HepG2 (cell line): ENCODE data around the gene SERINC1. TPM values are rescaled to one million over a fixed set of nuclear protein-coding genes. Genes with fewer than 3 reads are reported as not detected.

Experiments
- DMAP1 ChIP-seq: IDR thresholded peaks from 2 replicates; pipeline ENCODE4 v1.6.1; 2016
- GATAD2A ChIP-seq: IDR thresholded peaks from 2 replicates; pipeline ENCODE4 v1.6.1; 2016
- KLF15 ChIP-seq: sonication (generic); formaldehyde crosslinking; IDR thresholded peaks from 2 replicates; pipeline ENCODE4 v1.8.1; 2023; ENCODE audit warnings: borderline replicate concordance, mild to moderate bottlenecking, inconsistent platforms, missing genetic modification reagents, mixed read lengths
- MED8 ChIP-seq: sonication (generic); formaldehyde crosslinking; IDR thresholded peaks from 2 replicates; pipeline ENCODE4 v1.8.1; 2023; ENCODE audit warnings: mild to moderate bottlenecking, missing genetic modification reagents; ENCODE audit not compliant: insufficient replicate concordance
- MIXL1 ChIP-seq: IDR thresholded peaks from 2 replicates; pipeline ENCODE4 v1.6.1; 2016
- POLR2AphosphoS5 ChIP-seq: IDR thresholded peaks from 2 replicates; pipeline ENCODE4 v1.6.1; 2012; ENCODE audit warnings: low read depth, low read length
- RBAK ChIP-seq: sonication (generic); formaldehyde crosslinking; IDR thresholded peaks from 2 replicates; pipeline ENCODE4 v1.5.1; 2020; ENCODE audit warnings: mild to moderate bottlenecking, missing genetic modification reagents
- ZFP62 ChIP-seq: sonication (generic); formaldehyde crosslinking; IDR thresholded peaks from 2 replicates; pipeline ENCODE4 v1.4.0; 2020; ENCODE audit warnings: missing genetic modification reagents
- ZNF232 ChIP-seq: sonication (generic); formaldehyde crosslinking; IDR thresholded peaks from 2 replicates; pipeline ENCODE4 v1.4.0; 2020; ENCODE audit warnings: missing genetic modification reagents, borderline replicate concordance
- ZNF24 ChIP-seq: fragments of 450-650 bp; IDR thresholded peaks from 2 replicates; pipeline ENCODE4 v1.6.1; 2017; ENCODE audit warnings: antibody characterized with exemption, mild to moderate bottlenecking
- ZNF260 ChIP-seq: sonication (generic); formaldehyde crosslinking; IDR thresholded peaks from 2 replicates; pipeline ENCODE4 v1.4.0; 2020; ENCODE audit warnings: missing genetic modification reagents, low read depth, mild to moderate bottlenecking, borderline replicate concordance
- ZNF615 ChIP-seq: sonication (generic); formaldehyde crosslinking; IDR thresholded peaks from 2 replicates; pipeline ENCODE4 v1.5.0; 2020; ENCODE audit warnings: mild to moderate bottlenecking, missing genetic modification reagents, borderline replicate concordance
- polyA plus RNA-seq, 8 experiments: library from polyadenylated mRNA; depleted of rRNA in 3 of 8; stranded (reverse) in 7 of 8; unstranded in 1 of 8; fragments of >200 nt; fragmentation: Illumina TruSeq in 4 of 8; extraction: Trizol in 4 of 8; gene quantifications; 2 replicates each; pipeline versions ENCODE4 v1.2.1 to v1.2.3, GENCODE V29; 2011 to 2016; ENCODE audit warnings: low read depth in 4 of 8, missing spikeins in 1 of 8, mixed read lengths in 1 of 8; ENCODE audit not compliant: insufficient read depth in 1 of 8
- total RNA-seq, 5 experiments: library from RNA; depleted of rRNA; stranded (reverse); fragments of >200 nt; fragmentation: Illumina TruSeq; extraction: Trizol; gene quantifications; 2 replicates each; pipeline ENCODE4 v1.2.3, GENCODE V29; 2016; ENCODE audit warnings: low read depth in 1 of 5
- TF ChIP-seq, protein P1 (sequence below): sonication (generic); formaldehyde crosslinking; IDR thresholded peaks from 2 replicates; pipeline ENCODE4 v1.4.0; 2020; ENCODE audit warnings: missing genetic modification reagents, borderline replicate concordance
- TF ChIP-seq, protein P2 (sequence below): sonication (generic); formaldehyde crosslinking; IDR thresholded peaks from 2 replicates; pipeline ENCODE4 v1.4.0; 2020; ENCODE audit warnings: missing genetic modification reagents
- TF ChIP-seq, protein P3 (sequence below): sonication (generic); formaldehyde crosslinking; IDR thresholded peaks from 2 replicates; pipeline ENCODE4 v1.5.0; 2020; ENCODE audit warnings: missing genetic modification reagents
- TF ChIP-seq, protein P4 (sequence below): sonication (generic); formaldehyde crosslinking; IDR thresholded peaks from 2 replicates; pipeline ENCODE4 v1.5.1; 2020; ENCODE audit warnings: missing genetic modification reagents, mild to moderate bottlenecking, borderline replicate concordance
- TF ChIP-seq, protein P5 (sequence below): sonication (generic); formaldehyde crosslinking; IDR thresholded peaks from 2 replicates; pipeline ENCODE4 v1.5.0; 2020; ENCODE audit warnings: missing genetic modification reagents

SERINC1 gene
- total and polyA plus RNA-seq, 2 of the 13 experiments (the other 11 are each of a cell fraction or from before 2014, with no cell fraction given) = 93.5 to 112 TPM

DNA sequence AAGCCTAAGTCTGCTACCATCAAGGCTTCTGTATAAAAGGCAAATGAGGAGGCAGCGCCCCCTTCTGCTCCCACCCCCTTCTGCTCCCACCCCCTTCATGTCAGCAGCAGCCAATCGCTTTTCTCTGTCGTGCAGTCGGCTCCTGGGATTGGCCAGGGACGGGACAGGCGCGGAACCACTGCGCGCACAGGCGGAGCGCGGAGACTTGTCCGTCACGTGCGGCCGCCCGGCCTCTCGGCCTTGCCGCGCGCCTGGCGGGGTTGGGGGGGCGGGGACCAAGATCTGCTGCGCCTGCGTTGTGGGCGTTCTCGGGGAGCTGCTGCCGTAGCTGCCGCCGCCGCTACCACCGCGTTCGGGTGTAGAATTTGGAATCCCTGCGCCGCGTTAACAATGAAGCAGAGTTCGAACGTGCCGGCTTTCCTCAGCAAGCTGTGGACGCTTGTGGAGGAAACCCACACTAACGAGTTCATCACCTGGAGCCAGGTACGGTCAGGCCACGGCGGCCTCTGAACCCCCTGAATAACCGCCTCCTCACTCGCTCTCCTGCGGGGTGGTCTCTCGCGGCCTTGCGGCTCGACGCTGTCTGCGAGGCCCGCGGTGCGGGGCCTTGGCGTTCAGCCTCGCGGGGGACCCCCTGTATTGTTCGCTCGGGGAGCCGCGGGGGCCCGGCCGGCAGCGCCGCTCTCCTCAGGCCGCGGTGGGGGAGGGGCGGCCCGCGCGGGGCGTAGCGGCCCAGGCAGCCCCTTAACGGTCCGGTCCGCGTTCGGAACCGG is 72.1 kb downstream of the SERINC1 start, which contains the start of gene HSF2 (continued):
- no peak for TF ChIP-seq ZNF260 (CRISPR knock-in tag)
- peak; percentile 89; the same call in 1 of the 2 replicates for TF ChIP-seq ZNF232 (CRISPR knock-in tag)
- no peak for TF ChIP-seq GATAD2A (CRISPR knock-in tag)
- TF ChIP-seq ZFP62 (CRISPR knock-in tag) = no peak
- no peak for TF ChIP-seq ZNF615 (CRISPR knock-in tag)
- TF ChIP-seq, protein P1, sequence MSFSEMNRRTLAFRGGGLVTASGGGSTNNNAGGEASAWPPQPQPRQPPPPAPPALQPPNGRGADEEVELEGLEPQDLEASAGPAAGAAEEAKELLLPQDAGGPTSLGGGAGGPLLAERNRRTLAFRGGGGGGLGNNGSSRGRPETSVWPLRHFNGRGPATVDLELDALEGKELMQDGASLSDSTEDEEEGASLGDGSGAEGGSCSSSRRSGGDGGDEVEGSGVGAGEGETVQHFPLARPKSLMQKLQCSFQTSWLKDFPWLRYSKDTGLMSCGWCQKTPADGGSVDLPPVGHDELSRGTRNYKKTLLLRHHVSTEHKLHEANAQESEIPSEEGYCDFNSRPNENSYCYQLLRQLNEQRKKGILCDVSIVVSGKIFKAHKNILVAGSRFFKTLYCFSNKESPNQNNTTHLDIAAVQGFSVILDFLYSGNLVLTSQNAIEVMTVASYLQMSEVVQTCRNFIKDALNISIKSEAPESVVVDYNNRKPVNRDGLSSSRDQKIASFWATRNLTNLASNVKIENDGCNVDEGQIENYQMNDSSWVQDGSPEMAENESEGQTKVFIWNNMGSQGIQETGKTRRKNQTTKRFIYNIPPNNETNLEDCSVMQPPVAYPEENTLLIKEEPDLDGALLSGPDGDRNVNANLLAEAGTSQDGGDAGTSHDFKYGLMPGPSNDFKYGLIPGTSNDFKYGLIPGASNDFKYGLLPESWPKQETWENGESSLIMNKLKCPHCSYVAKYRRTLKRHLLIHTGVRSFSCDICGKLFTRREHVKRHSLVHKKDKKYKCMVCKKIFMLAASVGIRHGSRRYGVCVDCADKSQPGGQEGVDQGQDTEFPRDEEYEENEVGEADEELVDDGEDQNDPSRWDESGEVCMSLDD (CRISPR knock-in tag) = peak; percentile 60
- TF ChIP-seq ZNF24 = no peak
- TF ChIP-seq KLF15 (CRISPR knock-in tag) = 0 out of 2 replicates have a peak, but pooled peaks have one; percentile 38
- TF ChIP-seq RBAK = no peak
- no peak for TF ChIP-seq MED8 (CRISPR knock-in tag)
- TF ChIP-seq, protein P2, sequence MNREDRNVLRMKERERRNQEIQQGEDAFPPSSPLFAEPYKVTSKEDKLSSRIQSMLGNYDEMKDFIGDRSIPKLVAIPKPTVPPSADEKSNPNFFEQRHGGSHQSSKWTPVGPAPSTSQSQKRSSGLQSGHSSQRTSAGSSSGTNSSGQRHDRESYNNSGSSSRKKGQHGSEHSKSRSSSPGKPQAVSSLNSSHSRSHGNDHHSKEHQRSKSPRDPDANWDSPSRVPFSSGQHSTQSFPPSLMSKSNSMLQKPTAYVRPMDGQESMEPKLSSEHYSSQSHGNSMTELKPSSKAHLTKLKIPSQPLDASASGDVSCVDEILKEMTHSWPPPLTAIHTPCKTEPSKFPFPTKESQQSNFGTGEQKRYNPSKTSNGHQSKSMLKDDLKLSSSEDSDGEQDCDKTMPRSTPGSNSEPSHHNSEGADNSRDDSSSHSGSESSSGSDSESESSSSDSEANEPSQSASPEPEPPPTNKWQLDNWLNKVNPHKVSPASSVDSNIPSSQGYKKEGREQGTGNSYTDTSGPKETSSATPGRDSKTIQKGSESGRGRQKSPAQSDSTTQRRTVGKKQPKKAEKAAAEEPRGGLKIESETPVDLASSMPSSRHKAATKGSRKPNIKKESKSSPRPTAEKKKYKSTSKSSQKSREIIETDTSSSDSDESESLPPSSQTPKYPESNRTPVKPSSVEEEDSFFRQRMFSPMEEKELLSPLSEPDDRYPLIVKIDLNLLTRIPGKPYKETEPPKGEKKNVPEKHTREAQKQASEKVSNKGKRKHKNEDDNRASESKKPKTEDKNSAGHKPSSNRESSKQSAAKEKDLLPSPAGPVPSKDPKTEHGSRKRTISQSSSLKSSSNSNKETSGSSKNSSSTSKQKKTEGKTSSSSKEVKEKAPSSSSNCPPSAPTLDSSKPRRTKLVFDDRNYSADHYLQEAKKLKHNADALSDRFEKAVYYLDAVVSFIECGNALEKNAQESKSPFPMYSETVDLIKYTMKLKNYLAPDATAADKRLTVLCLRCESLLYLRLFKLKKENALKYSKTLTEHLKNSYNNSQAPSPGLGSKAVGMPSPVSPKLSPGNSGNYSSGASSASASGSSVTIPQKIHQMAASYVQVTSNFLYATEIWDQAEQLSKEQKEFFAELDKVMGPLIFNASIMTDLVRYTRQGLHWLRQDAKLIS (CRISPR knock-in tag) = no peak
- peak; percentile 51; the same call in 1 of the 2 replicates for TF ChIP-seq MIXL1 (CRISPR knock-in tag)
- TF ChIP-seq, protein P3, sequence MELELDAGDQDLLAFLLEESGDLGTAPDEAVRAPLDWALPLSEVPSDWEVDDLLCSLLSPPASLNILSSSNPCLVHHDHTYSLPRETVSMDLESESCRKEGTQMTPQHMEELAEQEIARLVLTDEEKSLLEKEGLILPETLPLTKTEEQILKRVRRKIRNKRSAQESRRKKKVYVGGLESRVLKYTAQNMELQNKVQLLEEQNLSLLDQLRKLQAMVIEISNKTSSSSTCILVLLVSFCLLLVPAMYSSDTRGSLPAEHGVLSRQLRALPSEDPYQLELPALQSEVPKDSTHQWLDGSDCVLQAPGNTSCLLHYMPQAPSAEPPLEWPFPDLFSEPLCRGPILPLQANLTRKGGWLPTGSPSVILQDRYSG (CRISPR knock-in tag) = peak; percentile 77
- TF ChIP-seq, protein P4, sequence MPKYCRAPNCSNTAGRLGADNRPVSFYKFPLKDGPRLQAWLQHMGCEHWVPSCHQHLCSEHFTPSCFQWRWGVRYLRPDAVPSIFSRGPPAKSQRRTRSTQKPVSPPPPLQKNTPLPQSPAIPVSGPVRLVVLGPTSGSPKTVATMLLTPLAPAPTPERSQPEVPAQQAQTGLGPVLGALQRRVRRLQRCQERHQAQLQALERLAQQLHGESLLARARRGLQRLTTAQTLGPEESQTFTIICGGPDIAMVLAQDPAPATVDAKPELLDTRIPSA (CRISPR knock-in tag) = 0 out of 2 replicates have a peak, but pooled peaks have one; percentile 20
- TF ChIP-seq, protein P5, sequence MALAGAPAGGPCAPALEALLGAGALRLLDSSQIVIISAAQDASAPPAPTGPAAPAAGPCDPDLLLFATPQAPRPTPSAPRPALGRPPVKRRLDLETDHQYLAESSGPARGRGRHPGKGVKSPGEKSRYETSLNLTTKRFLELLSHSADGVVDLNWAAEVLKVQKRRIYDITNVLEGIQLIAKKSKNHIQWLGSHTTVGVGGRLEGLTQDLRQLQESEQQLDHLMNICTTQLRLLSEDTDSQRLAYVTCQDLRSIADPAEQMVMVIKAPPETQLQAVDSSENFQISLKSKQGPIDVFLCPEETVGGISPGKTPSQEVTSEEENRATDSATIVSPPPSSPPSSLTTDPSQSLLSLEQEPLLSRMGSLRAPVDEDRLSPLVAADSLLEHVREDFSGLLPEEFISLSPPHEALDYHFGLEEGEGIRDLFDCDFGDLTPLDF (CRISPR knock-in tag) = 0 out of 2 replicates have a peak, but pooled peaks have one; percentile 44
- TF ChIP-seq DMAP1 (CRISPR knock-in tag) = peak; percentile 94
- peak; percentile 76 for TF ChIP-seq POLR2AphosphoS5
